ENCODE data around the gene ABCC8. TPM values are rescaled to one million over a fixed set of nuclear protein-coding genes. Genes with fewer than 3 reads are reported as not detected.

The ABCC8 gene
- total RNA-seq, 1 experiment from 2014 or later, result not detected

DNA sequence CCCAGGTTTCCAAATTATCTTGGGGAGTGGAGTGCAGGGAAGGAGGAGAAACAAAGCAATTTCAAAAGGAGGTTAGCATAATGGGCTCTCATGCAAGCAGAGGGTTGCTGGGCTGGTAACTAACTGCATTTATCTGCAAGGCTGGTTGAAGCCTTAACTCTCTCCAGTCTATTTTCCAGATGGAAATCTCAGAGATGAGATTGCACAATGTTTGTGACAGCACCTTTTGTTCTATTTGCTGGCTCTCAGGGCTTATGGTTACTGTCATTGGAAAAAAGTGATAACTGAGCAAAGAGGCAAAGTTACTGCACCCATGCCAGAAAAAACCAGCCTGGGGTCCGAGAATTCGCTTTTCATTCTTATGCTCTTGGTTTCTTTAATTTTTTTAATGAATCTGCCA, 33.2 kb downstream of the ABCC8 start:
- intact Hi-C loops (cut with micrococcal nuclease; ENCODE audit: unreplicated experiment), result no loop called here
- no peak for TF ChIP-seq CTCF (IDR thresholded peaks at IDR 0.05; ENCODE audit: insufficient read depth in 1 of 2, low read depth in 1 of 2, low read length in 1 of 2, severe bottlenecking in 1 of 2, unreplicated experiment in 1 of 2)
- no TSS peak for BruUV-seq (replicated peaks)
- Mint-ChIP-seq H3K27ac (ENCODE audit: unreplicated experiment) (no peak overlapping the region), H3K27me3 (ENCODE audit: insufficient read depth, unreplicated experiment) (peaks cover 19% of the 10 kb centered on the region), H3K36me3 (ENCODE audit: insufficient read depth, unreplicated experiment) (no peaks in the 10 kb centered on the region), H3K4me3 (ENCODE audit: unreplicated experiment) (no peak overlapping the region), H3K4me1 (ENCODE audit: low read depth, unreplicated experiment) (peaks cover 9% of the 10 kb centered on the region), H3K9me3 (ENCODE audit: unreplicated experiment) (no peaks in the 10 kb centered on the region)
- no peak overlapping the region for H3K4me3 ChIP-seq (ENCODE audit: low read depth, low read length)
- ChIA-PET CTCF (no interaction called here), POLR2A (no interaction called here)
- no peak for DNase-seq
- no peaks in the 10 kb centered on the region; the same call in 1 of the 2 replicates for H3K27me3 ChIP-seq (replicated peaks; ENCODE audit: control insufficient read depth, insufficient read depth, low read length)
- H3K4me1 ChIP-seq, result no peaks in the 10 kb centered on the region
- H3K9me3 ChIP-seq, result no peaks in the 10 kb centered on the region
- no peaks in the 10 kb centered on the region for H3K36me3 ChIP-seq (ENCODE audit: control insufficient read depth, insufficient read depth, low read length)

GRCh38 chr11:17443000-17443399, 33.6 kb downstream of the ABCC8 start:
- Mint-ChIP-seq H3K9me3 (ENCODE audit: unreplicated experiment) (no peaks in the 10 kb centered on the region), H3K4me1 (ENCODE audit: low read depth, unreplicated experiment) (peaks cover 9% of the 10 kb centered on the region), H3K36me3 (ENCODE audit: insufficient read depth, unreplicated experiment) (no peaks in the 10 kb centered on the region), H3K27ac (ENCODE audit: unreplicated experiment) (no peak overlapping the region), H3K27me3 (ENCODE audit: insufficient read depth, unreplicated experiment) (peaks cover 18% of the 10 kb centered on the region), H3K4me3 (ENCODE audit: unreplicated experiment) (no peak overlapping the region)
- ChIA-PET POLR2A (no interaction called here), CTCF (no interaction called here)
- Histone ChIP-seq H3K36me3 (ENCODE audit: control insufficient read depth, insufficient read depth, low read length) (no peaks in the 10 kb centered on the region), H3K9me3 (no peaks in the 10 kb centered on the region), H3K4me3 (ENCODE audit: low read depth, low read length) (no peak overlapping the region), H3K27me3 (replicated peaks; ENCODE audit: control insufficient read depth, insufficient read depth, low read length) (no peaks in the 10 kb centered on the region; the same call in 1 of the 2 replicates), H3K4me1 (no peaks in the 10 kb centered on the region)
- DNase-seq, result no peak
- no peak for TF ChIP-seq CTCF (IDR thresholded peaks at IDR 0.05; ENCODE audit: insufficient read depth in 1 of 2, low read depth in 1 of 2, low read length in 1 of 2, severe bottlenecking in 1 of 2, unreplicated experiment in 1 of 2)
- intact Hi-C loops (cut with micrococcal nuclease; ENCODE audit: unreplicated experiment), result no loop called here
- BruUV-seq (replicated peaks), result no TSS peak

GRCh38 chr11:17439316-17439782, 37.3 kb downstream of the ABCC8 start:
- no peak for TF ChIP-seq CTCF (IDR thresholded peaks at IDR 0.05; ENCODE audit: insufficient read depth in 1 of 2, low read depth in 1 of 2, low read length in 1 of 2, severe bottlenecking in 1 of 2, unreplicated experiment in 1 of 2)
- no peak overlapping the region for H3K4me3 ChIP-seq (ENCODE audit: low read depth, low read length)
- CTCF ChIA-PET, result interaction anchor here (0.7 kb wide), 1 partner anchor 34 kb away, joined by 3 read pairs; no protein-coding TSS in a partner anchor
- no peaks in the 10 kb centered on the region for H3K9me3 ChIP-seq
- Mint-ChIP-seq H3K9me3 (ENCODE audit: unreplicated experiment) (no peaks in the 10 kb centered on the region), H3K27me3 (ENCODE audit: insufficient read depth, unreplicated experiment) (peaks cover 22% of the 10 kb centered on the region), H3K27ac (ENCODE audit: unreplicated experiment) (no peak overlapping the region), H3K4me1 (ENCODE audit: low read depth, unreplicated experiment) (peaks cover 9% of the 10 kb centered on the region), H3K4me3 (ENCODE audit: unreplicated experiment) (no peak overlapping the region), H3K36me3 (ENCODE audit: insufficient read depth, unreplicated experiment) (no peaks in the 10 kb centered on the region)
- H3K4me1 ChIP-seq, result no peaks in the 10 kb centered on the region
- peak in 1 of 2 experiments; percentile 32 for DNase-seq
- POLR2A ChIA-PET, result no interaction called here
- intact Hi-C loops (cut with micrococcal nuclease; ENCODE audit: unreplicated experiment), result no loop called here
- BruUV-seq (replicated peaks), result no TSS peak
- H3K36me3 ChIP-seq (ENCODE audit: control insufficient read depth, insufficient read depth, low read length), result no peaks in the 10 kb centered on the region
- H3K27me3 ChIP-seq (replicated peaks; ENCODE audit: control insufficient read depth, insufficient read depth, low read length), result no peaks in the 10 kb centered on the region; the same call in 1 of the 2 replicates

Data from Caco-2 (cell line).